ENCODE data around the gene AFF3.

DNA sequence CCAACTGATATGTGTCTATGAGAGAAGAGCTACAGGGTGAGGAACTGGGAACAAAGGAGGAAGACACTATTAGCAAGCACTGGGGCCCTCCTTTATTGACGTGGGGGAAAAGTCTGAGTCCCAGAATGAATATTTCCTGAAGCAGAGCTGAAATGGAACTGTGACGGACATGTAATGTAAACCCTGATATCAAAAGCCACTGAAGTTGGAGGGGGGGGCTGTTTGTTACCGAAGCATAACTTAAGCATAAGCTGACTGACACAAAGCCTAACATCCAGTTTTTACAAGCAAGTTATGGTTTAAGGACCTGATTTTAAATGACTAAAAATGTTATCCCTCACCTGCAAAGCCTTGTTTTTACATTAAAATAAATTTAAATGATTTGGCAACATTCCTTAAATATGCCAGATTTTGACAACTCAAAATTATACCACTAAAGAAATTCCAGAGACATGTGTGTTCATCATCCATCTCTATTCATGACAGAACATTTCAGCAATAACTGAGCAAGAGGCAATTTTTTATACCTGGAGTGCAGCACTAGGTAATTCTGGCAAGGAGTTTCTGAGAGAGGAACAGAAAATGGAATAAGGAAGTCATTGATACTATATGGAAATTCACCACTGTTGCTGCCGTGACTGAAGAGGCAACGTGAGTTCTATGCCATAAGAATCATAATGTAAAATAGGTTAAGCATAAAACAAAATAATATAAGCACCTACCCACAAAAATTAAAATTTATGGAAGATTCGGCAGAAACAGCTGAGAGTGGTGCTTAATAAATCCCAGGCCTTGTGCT lies 186.0 kb downstream of the AFF3 start:
- TF ChIP-seq TAF1 (IDR thresholded peaks at IDR 0.05; ENCODE audit: low read depth) (no peak), CREB1 (IDR thresholded peaks at IDR 0.05; ENCODE audit: low read depth) (no peak), CEBPB (IDR thresholded peaks at IDR 0.05) (no peak), FOXM1 (IDR thresholded peaks at IDR 0.05; ENCODE audit: borderline replicate concordance, low read depth) (no peak), MAX (IDR thresholded peaks at IDR 0.05) (no peak), EP300 (IDR thresholded peaks at IDR 0.05; ENCODE audit: borderline replicate concordance) (no peak), EGR1 (IDR thresholded peaks at IDR 0.05) (no peak), YY1 (IDR thresholded peaks at IDR 0.05; ENCODE audit: low read depth) (no peak), RAD21 (IDR thresholded peaks at IDR 0.05; ENCODE audit: low read depth) (no peak), NFIC (IDR thresholded peaks at IDR 0.05) (no peak), ZBTB7A (IDR thresholded peaks at IDR 0.05; ENCODE audit: low read depth) (no peak)
- TF ChIP-seq, protein P1, sequence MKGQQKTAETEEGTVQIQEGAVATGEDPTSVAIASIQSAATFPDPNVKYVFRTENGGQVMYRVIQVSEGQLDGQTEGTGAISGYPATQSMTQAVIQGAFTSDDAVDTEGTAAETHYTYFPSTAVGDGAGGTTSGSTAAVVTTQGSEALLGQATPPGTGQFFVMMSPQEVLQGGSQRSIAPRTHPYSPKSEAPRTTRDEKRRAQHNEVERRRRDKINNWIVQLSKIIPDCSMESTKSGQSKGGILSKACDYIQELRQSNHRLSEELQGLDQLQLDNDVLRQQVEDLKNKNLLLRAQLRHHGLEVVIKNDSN (IDR thresholded peaks at IDR 0.05) = no peak
- TF ChIP-seq, protein P2, sequence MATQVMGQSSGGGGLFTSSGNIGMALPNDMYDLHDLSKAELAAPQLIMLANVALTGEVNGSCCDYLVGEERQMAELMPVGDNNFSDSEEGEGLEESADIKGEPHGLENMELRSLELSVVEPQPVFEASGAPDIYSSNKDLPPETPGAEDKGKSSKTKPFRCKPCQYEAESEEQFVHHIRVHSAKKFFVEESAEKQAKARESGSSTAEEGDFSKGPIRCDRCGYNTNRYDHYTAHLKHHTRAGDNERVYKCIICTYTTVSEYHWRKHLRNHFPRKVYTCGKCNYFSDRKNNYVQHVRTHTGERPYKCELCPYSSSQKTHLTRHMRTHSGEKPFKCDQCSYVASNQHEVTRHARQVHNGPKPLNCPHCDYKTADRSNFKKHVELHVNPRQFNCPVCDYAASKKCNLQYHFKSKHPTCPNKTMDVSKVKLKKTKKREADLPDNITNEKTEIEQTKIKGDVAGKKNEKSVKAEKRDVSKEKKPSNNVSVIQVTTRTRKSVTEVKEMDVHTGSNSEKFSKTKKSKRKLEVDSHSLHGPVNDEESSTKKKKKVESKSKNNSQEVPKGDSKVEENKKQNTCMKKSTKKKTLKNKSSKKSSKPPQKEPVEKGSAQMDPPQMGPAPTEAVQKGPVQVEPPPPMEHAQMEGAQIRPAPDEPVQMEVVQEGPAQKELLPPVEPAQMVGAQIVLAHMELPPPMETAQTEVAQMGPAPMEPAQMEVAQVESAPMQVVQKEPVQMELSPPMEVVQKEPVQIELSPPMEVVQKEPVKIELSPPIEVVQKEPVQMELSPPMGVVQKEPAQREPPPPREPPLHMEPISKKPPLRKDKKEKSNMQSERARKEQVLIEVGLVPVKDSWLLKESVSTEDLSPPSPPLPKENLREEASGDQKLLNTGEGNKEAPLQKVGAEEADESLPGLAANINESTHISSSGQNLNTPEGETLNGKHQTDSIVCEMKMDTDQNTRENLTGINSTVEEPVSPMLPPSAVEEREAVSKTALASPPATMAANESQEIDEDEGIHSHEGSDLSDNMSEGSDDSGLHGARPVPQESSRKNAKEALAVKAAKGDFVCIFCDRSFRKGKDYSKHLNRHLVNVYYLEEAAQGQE (IDR thresholded peaks at IDR 0.05; ENCODE audit: low read depth) = no peak

Measured in Ishikawa (cell line).